ENCODE measurements around the gene KCNJ4.
A peak's percentile ranks its signal among the peaks of the same experiment; 100 is the strongest.
"Not testable (repeated sequence)": the region's sequence is repeated elsewhere in the genome, so short reads cannot be mapped to it uniquely, and the experiment has no call there.

Gene KCNJ4

GRCh38 chr22:38471237-38471636 lies 16.2 kb upstream of the KCNJ4 start:
- DNase-seq (ENCODE audit: low read depth in 2 of 2, low spot score in 1 of 2), result no peak

GRCh38 chr22:38470179-38470578 lies 15.2 kb upstream of the KCNJ4 start:
- not testable (repeated sequence) for DNase-seq (ENCODE audit: low read depth in 2 of 2, low spot score in 1 of 2)

GRCh38 chr22:38469306-38469781 lies 14.3 kb upstream of the KCNJ4 start:
- no peak for DNase-seq (ENCODE audit: low read depth in 2 of 2, low spot score in 1 of 2)

- no peak for DNase-seq (ENCODE audit: low read depth in 2 of 2, low spot score in 1 of 2)
Measured at GRCh38 chr22:38468443-38469305, 13.7 kb upstream of the KCNJ4 start.

GRCh38 chr22:38467904-38468442 lies 13.0 kb upstream of the KCNJ4 start, which contains the start of gene KDELR3:
Gene KDELR3 (plus strand): TSS chr22:38468096. CDS start chr22:38468234, 138 bp downstream.
- peak; percentile 14 to 15 for DNase-seq (ENCODE audit: low read depth in 2 of 2, low spot score in 1 of 2)

GRCh38 chr22:38467438-38467903 lies 12.5 kb upstream of the KCNJ4 start:
- no peak for DNase-seq (ENCODE audit: low read depth in 2 of 2, low spot score in 1 of 2)

- DNase-seq (ENCODE audit: low read depth in 2 of 2, low spot score in 1 of 2), result no peak
Measured at GRCh38 chr22:38465673-38466490, 10.9 kb upstream of the KCNJ4 start.

GRCh38 chr22:38464992-38465672 lies 10.1 kb upstream of the KCNJ4 start:
- no peak for DNase-seq (ENCODE audit: low read depth in 2 of 2, low spot score in 1 of 2)

- DNase-seq (ENCODE audit: low read depth in 2 of 2, low spot score in 1 of 2), result no peak
Measured at GRCh38 chr22:38462960-38463784, 8.2 kb upstream of the KCNJ4 start.

GRCh38 chr22:38461414-38462081 lies 6.5 kb upstream of the KCNJ4 start:
- DNase-seq (ENCODE audit: low read depth in 2 of 2, low spot score in 1 of 2), result peak in 1 of 2 donors; percentile 9

- DNase-seq (ENCODE audit: low read depth in 2 of 2, low spot score in 1 of 2), result no peak
Measured at GRCh38 chr22:38461057-38461413, 6.0 kb upstream of the KCNJ4 start.

GRCh38 chr22:38460426-38460840 lies 5.4 kb upstream of the KCNJ4 start:
- no peak for DNase-seq (ENCODE audit: low read depth in 2 of 2, low spot score in 1 of 2)

GRCh38 chr22:38456841-38457699 lies 2.1 kb upstream of the KCNJ4 start:
- DNase-seq (ENCODE audit: low read depth in 2 of 2, low spot score in 1 of 2), result no peak

- no peak for DNase-seq (ENCODE audit: low read depth in 2 of 2, low spot score in 1 of 2)
Measured at GRCh38 chr22:38456272-38456835, 1.4 kb upstream of the KCNJ4 start.

GRCh38 chr22:38455530-38456271 lies 702 bp upstream of the KCNJ4 start:
- no peak for DNase-seq (ENCODE audit: low read depth in 2 of 2, low spot score in 1 of 2)

- no peak for DNase-seq (ENCODE audit: low read depth in 2 of 2, low spot score in 1 of 2)
Measured at GRCh38 chr22:38454353-38455075, 485 bp downstream of the KCNJ4 start.

GRCh38 chr22:38453996-38454352 lies 1.0 kb downstream of the KCNJ4 start:
- no peak for DNase-seq (ENCODE audit: low read depth in 2 of 2, low spot score in 1 of 2)

Measured in stimulated activated CD8-positive, alpha-beta memory T cell treated with anti-CD3 and anti-CD28 coated beads, Interleukin-4, amount 100 ng/mL, for 1 hour (primary cell).